Glomerular endothelial cell (primary cell): ENCODE results near the gene C3orf20. TPM values are rescaled to one million over a fixed set of nuclear protein-coding genes. Genes with fewer than 3 reads are reported as not detected.
"Not testable (repeated sequence)": the region's sequence is repeated elsewhere in the genome, so short reads cannot be mapped to it uniquely, and the experiment has no call there.

ENCODE experiments used
- DNase-seq: peaks from one replicate; pipeline ENCODE4 v3.0.0-alpha.2; 2011; ENCODE audit warnings: low read depth, low spot score; ENCODE audit errors: extremely low read depth
- total RNA-seq: library from RNA; depleted of rRNA; stranded (reverse); fragments of >200 nt; gene quantifications from 2 replicates; pipeline ENCODE4 v1.2.3, GENCODE V29; 2015

Gene C3orf20
- total RNA-seq, 1 donor from 2014 or later, result not detected

- not testable (repeated sequence) for DNase-seq
These were observed 78.0 kb downstream of the C3orf20 start for GRCh38 chr3:14752979-14753378.

DNA sequence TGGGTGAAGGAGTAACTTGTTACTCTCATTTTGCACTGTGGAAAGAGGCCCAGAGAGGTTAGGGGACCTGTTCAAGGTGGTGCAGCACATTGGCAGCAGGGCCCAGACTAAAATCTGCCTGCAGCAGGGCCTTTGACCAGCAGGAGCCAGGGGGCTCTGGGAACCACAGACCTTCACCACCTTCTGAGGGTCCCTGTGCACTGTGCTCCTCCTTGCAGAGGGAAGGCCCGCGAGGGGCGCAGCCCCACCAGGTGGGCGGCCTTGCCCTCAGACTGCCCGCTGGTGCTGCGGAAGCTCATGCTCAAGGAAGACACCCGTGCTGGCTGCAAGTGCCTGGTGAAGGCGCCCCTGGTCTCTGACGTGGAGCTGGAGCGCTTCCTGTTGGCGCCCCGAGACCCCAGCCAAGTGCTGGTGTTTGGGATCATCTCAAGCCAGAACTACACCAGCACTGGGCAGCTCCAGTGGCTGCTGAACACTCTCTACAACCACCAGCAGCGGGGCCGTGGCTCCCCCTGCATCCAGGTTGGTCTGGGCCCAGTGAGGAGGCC lies 82.3 kb downstream of the C3orf20 start:
- DNase-seq, result no peak

- no peak for DNase-seq
These were observed 83.4 kb downstream of the C3orf20 start for GRCh38 chr3:14758297-14758696.

DNA sequence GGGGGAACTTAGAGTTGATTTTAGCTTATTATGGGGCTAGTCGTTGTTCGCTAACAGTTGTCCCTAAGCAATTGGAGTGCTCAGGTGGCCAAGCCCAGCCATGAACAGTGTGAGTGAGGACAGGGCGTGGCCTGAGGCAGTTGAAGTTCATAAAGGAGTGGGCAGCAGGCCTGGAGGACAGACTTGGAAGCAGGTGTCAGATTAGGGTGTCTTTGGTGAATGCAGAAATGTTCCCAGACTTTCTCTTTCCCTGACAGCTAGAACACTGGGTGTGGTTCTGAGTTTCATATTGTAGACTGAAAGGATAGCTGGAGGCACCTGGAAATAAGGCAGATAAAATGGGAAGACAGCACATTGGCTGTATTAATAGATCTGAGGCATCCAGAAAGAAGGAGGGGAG lies 84.0 kb downstream of the C3orf20 start:
- DNase-seq, result no peak

- no peak for DNase-seq
These were observed 85.2 kb downstream of the C3orf20 start for GRCh38 chr3:14760185-14760584.

GRCh38 chr3:14761121-14761672 lies 86.3 kb downstream of the C3orf20 start:
- no peak for DNase-seq

DNA sequence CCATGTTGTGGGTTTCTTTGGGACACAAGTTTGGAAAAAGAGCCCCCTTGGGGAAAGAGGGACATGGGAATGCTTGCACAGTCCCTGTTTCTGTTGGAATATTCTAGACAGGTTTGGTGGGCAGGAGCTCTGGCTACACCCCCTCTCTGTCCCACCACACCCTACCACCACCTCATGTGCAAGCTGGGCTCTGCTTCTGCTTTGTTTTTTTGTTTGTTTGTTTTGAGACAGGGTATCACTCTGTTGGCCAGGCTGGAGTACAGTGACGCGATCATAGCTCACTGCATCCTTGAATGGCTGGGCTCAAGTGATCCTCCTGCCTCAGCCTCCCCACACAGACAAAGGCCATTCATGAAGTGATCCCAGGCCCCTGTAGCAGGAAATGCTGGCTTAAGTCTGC lies 86.9 kb downstream of the C3orf20 start:
- no peak for DNase-seq

GRCh38 chr3:14762701-14763100 lies 87.8 kb downstream of the C3orf20 start:
- DNase-seq, result no peak

GRCh38 chr3:14764331-14765059 lies 89.6 kb downstream of the C3orf20 start:
- no peak for DNase-seq

DNA sequence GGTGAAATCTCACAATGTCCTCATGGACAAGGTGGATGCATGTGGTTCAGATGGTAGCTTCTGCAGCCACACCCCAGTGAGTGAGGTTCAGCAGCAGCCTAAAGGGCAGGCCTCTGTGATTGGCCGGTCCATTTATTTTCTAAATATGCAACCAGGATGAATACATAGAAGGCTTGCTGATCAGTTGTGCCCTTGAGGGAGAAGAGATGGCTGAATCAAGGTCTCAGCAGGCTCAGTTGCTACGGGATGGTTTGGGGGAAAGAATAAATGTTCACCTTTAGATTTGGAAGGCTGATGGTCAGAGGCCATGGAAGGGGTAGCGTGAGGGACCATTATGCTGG lies 90.1 kb downstream of the C3orf20 start:
- no peak for DNase-seq

GRCh38 chr3:14765576-14766427 lies 90.9 kb downstream of the C3orf20 start:
- DNase-seq, result no peak

DNA sequence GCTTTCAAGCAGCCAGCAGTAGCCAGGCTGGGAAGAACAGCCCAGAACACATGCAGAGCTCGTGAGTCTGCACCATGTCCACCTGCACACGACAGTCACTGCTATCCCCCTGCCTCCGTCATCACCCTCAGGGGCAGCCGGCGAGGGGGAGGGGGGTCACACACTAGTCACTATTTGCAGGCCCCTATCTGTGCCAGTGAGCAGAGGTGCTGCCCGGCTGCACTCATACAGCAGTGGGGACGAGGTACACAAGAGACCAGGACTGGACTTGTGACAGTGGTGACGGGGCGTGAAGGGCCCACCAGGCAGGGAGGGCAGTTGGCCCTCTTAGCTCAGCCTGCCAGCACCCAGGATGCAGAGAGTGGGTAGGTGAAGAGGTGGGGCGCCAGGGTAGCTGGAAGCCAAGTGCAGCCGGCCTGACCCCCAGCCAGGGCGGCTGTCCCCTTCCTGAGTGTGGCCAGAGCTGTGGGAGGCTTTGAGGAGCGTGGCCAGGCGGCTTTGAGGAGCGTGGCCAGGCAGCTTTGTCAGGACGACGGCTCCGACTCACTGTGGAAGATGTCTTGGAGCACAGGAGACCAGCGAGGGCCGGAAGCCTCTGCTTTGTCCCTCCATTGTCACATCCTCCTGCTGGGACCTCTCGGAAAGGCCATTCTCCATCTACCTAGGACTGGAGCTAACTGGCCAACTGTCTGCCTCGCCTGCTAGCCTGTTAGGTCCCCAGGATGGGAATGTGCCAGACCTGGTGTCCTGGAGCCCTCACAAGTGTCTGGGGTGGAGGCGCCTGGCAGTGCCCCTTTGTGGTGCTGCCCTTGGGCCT lies 91.7 kb downstream of the C3orf20 start:
- no peak for DNase-seq

- no peak for DNase-seq
These were observed 92.5 kb downstream of the C3orf20 start for GRCh38 chr3:14767245-14768051.

DNA sequence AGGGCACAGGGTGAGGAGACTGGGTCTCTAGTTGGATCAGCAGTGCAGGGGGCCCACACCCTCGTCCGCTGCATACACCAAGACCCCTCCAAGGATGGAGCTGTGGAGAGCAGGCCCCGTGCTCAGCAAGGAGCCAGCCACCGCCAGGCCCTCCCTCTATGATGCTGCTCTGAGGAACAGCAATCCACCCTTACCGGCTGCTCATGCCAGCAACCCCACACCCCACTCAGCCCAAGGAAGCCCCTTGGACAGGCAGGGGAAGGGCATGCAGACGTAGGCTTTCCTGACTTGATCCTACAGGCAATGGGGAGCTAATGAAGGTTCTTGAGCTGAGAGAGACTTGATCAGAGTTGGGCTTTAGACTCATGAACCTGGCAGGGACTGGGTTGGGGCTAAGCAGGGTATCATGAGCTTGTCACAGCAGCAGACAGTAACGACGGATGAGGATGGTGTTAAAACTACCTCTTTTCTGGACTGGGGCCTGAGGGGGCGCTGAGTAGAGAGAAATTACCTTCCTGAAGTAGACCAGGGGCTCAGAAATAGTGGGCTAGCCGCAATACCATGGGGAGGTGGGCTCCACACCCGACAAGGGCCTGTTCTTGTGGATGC lies 93.3 kb downstream of the C3orf20 start:
- DNase-seq, result no peak

- no peak for DNase-seq
These were observed 93.9 kb downstream of the C3orf20 start for GRCh38 chr3:14768881-14769280.

DNA sequence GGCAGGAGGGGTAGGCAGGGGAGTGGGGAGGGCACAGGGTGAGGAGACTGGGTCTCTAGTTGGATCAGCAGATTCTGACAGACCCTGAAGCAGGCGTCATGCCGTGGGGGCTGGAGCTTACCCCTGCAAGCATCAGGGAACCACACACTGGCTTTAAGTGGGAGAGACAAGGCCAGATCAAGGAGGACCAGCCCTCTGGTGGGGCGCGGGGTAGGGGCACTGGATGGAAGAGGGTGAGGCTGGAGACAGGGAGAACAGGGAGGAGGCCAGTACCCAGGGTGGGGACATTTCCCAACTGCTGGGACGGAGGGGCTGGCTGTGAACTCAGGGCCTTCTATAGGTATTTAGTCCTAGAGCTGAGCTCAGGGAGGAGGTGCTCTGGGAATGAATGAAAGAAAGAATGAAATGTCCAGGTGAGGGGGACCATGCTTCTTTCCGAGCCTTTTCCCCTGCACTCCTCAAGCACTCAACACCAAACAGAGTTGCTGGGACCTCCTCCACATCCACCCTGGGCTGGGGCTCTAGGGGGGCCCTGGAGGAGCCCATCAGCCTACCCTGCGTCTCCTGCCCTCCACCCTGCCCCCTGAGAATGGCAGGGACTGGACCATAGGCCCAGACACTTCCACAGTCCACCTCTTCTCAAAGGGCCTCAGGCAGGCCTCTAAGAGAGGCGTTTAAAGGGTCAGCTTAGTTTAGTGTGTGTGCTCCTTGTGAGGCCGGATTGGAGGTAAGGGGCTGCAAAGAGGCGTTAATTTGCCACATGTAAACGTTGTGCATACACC lies 94.8 kb downstream of the C3orf20 start:
- DNase-seq, result no peak

DNA sequence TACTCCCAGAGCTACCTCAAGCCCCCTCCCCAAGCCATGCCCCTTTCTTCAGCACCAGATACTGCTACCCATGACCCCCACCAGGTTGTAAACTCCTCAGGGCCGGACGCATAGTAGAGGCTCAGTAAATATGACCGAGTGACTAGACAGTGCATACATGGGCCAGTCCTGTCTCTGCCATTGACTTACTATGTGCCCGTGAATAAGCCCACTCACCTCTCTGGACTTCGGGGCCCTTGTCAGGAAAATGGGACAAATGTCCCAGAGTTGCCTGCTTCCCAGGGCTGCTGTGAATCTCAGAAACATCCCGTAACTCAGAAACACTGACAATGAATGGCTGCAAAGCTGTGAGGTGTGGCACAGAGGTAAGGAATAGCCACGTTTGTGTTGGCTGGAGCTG lies 95.7 kb downstream of the C3orf20 start:
- no peak for DNase-seq

DNA sequence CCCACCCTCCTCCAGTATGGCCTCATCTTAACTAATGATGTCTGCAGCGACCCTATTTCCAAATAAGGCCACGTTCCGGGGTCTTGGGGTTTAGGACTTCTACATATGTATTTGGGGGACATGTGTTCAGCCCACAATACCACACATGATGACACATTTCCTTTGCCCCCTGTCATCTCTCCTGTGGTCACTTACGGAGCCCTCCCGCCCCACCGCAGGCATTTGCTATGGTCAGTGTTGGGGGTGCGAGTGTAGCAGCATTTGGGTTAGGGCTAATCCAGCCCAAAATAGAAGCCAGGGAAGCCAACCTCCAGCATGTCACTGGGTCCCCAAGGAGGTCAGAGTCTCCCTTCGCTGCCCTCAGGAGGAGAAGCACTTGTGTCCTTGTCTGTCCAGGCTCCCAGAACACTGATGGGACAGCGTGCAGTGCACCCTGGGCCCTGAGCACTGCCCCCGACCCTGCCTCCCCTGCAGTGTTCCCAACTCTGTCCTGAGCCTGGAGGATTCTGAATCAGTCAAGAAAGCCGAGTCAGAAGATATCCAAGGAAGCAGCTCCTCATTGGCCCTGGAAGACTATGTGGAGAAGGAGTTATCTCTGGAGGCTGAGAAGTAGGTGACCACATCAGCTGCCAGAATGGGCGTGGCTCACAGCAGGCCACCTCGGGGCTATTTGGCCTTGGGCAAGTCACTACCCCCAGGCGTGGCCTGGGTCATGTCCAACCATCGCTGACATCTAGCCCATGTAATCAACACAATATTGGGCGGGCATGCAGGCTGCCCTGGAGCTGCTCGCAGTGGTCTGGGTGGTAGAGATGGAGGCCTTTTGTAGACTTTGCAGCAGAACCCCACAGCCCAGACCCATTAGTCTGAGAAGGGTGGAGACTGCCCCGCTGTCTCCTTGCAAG lies 96.9 kb downstream of the C3orf20 start:
- DNase-seq, result no peak
